Esophagus muscularis mucosa (tissue), 4 donors: ENCODE data around the gene KRT7. TPM values are rescaled to one million over a fixed set of nuclear protein-coding genes. Genes with fewer than 3 reads are reported as not detected.

Experiments used
- DNase-seq: peaks from one replicate; pipeline ENCODE4 v3.0.0-alpha.2; 2017; ENCODE audit errors: extremely low spot score
- H3K27ac ChIP-seq, 4 donors: fragments of 200-600 bp; sonication (generic); replicated peaks in 1 of 4; 1 replicate in 3 of 4; 2 replicates in 1 of 4; pipeline ENCODE4 v1.5.1; 2016 to 2019; ENCODE audit warnings: mild to moderate bottlenecking in 1 of 4
- H3K27me3 ChIP-seq, 4 donors: fragments of 200-600 bp; sonication (generic); one replicate each; pipeline versions ENCODE4 v1.5.1 to v1.6.0; 2016 to 2019
- H3K36me3 ChIP-seq, 4 donors: fragments of 200-600 bp; sonication (generic); one replicate each; pipeline ENCODE4 v1.5.1; 2016 to 2019
- H3K4me1 ChIP-seq, 4 donors: fragments of 200-600 bp; sonication (generic); one replicate each; pipeline ENCODE4 v1.5.1; 2016 to 2019
- H3K4me3 ChIP-seq, 4 donors: fragments of 200-600 bp; sonication (generic); 1 replicate in 2 of 4; 2 replicates in 2 of 4; pipeline ENCODE4 v1.5.1; 2016 to 2019; ENCODE audit warnings: mild to moderate bottlenecking in 4 of 4, moderate library complexity in 1 of 4
- H3K9me3 ChIP-seq, 4 donors: fragments of 200-600 bp; sonication (generic); 1 replicate in 3 of 4; 2 replicates in 1 of 4; pipeline ENCODE4 v1.5.1; 2016 to 2019
- EP300 ChIP-seq: sonication (generic); formaldehyde crosslinking; IDR thresholded peaks from one replicate; pipeline ENCODE4 v1.6.1; 2017; ENCODE audit warnings: antibody characterized with exemption
- POLR2A ChIP-seq: fragments of 450-650 bp; IDR thresholded peaks from one replicate; pipeline ENCODE4 v1.6.1; 2017; ENCODE audit warnings: antibody characterized with exemption, moderate library complexity, mild to moderate bottlenecking, low read depth
- POLR2AphosphoS5 ChIP-seq, 2 donors: sonication (generic); formaldehyde crosslinking; IDR thresholded peaks; one replicate each; pipeline ENCODE4 v1.6.1; 2017; ENCODE audit warnings: antibody characterized with exemption in 2 of 2
- WGBS: methylation state at CpG from one replicate; pipeline ENCODE4 v1.1.5; 2018; 5-methylcytosine and 5-hydroxymethylcytosine counted together
- intact Hi-C: fragments of 100-400 bp; cut with DNase I; formaldehyde crosslinking; loops from one replicate; pipeline ENCODE4 v1.15.1; 2023
- total RNA-seq, 4 donors: library from RNA; depleted of rRNA; stranded (reverse); fragments of >200 nt; gene quantifications; one replicate each; pipeline versions ENCODE4 v1.1.0 to v1.2.1, GENCODE V29; 2016
- TF ChIP-seq, protein P1 (sequence below), 3 experiments: fragments of 200-600 bp in 2 of 3; fragments of 450-650 bp in 1 of 3; sonication (generic) in 2 of 3; IDR thresholded peaks; one replicate each; pipeline ENCODE4 v1.5.1; 2017 to 2019; ENCODE audit warnings: antibody characterized with exemption in 3 of 3, mild to moderate bottlenecking in 2 of 3, moderate library complexity in 1 of 3

KRT7 gene
- total RNA-seq, 4 donors from 2014 or later = 0.83 to 8.4 (median 4.5) TPM

DNA sequence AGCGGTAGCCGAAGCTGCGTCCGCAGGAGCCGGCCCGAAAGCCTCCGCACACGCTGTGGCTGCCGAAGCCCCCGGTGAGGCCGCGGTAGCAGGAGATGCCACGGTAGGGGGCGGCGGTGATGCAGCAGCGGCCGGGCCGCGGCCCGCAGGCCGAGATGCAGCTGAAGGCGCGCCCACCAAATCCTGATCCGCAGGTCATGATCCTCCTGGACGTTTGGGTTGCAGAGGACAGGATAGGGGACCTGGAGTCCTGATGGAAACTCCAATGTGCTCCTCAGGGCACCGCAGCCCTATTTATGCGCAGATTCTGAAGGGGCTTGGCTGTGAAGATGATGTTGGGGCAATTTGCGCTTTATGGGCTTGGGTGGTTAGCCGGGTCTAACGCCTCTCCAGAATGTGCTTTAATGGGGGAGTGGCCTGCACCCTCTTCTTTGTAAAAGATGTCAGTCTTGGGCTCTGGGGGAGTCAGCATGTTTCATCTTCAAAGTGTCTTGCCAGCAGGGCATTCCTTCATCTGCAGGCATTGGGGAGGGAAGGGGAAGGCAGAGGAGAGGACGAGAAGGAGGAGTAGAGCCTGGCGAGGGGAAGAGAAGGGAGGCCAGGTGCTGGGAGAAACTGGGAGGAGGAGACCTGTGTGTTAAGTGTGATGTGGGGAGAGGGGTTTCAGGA, 58.4 kb downstream of the KRT7 start, which contains the start of gene KRT81:
Gene KRT81 (minus strand): TSS at position 268 of the 669 bp plus-strand sequence. CDS start 69 bp downstream, at position 199.
- Histone ChIP-seq H3K4me1 (no peaks in the 10 kb centered on the region), H3K27me3 (peaks cover 0 to 9% (median 0%) of the 10 kb centered on the region in 4 donors), H3K27ac (no peak within 1 kb of the TSS), H3K4me3 (no peak within 1 kb of the TSS), H3K36me3 (no peaks in the 10 kb centered on the region), H3K9me3 (no peaks in the 10 kb centered on the region)
- WGBS = 82% methylated on average over 4 of the region's 32 CpGs
- intact Hi-C loops = no loop called here
- no peak for DNase-seq
- TF ChIP-seq POLR2A (no peak), EP300 (no peak), POLR2AphosphoS5 (IDR thresholded peaks at IDR 0.05) (no peak)
- TF ChIP-seq, protein P1, sequence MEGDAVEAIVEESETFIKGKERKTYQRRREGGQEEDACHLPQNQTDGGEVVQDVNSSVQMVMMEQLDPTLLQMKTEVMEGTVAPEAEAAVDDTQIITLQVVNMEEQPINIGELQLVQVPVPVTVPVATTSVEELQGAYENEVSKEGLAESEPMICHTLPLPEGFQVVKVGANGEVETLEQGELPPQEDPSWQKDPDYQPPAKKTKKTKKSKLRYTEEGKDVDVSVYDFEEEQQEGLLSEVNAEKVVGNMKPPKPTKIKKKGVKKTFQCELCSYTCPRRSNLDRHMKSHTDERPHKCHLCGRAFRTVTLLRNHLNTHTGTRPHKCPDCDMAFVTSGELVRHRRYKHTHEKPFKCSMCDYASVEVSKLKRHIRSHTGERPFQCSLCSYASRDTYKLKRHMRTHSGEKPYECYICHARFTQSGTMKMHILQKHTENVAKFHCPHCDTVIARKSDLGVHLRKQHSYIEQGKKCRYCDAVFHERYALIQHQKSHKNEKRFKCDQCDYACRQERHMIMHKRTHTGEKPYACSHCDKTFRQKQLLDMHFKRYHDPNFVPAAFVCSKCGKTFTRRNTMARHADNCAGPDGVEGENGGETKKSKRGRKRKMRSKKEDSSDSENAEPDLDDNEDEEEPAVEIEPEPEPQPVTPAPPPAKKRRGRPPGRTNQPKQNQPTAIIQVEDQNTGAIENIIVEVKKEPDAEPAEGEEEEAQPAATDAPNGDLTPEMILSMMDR (IDR thresholded peaks at IDR 0.05) = no peak

DNA sequence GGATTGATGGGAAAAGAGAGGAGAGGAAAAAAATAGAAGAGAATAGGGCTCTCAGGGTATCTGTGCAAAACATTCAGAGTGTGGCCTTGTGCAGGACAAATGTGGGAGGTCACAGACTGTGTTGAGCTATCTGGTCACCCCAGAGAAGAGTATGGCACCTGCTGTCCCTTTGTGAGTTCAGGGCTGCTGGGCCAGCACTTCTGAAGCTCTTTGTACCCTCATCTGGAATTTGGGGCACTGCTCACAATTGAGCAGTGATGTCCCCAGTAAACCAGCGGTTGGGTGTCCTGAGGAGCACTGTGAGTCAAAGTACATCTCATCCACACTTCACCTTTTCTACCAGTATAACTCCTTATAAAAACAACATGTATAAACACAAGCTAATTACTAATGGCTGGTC, 60.9 kb downstream of the KRT7 start:
- TF ChIP-seq, protein P1 (IDR thresholded peaks at IDR 0.05) = no peak
- no peak for TF ChIP-seq POLR2AphosphoS5 (IDR thresholded peaks at IDR 0.05)
- TF ChIP-seq EP300 = no peak
- TF ChIP-seq POLR2A = no peak
- Histone ChIP-seq H3K4me3 (no peak overlapping the region), H3K27me3 (peaks cover 0 to 9% (median 0%) of the 10 kb centered on the region in 4 donors), H3K9me3 (no peaks in the 10 kb centered on the region), H3K36me3 (no peaks in the 10 kb centered on the region), H3K27ac (no peak overlapping the region), H3K4me1 (no peaks in the 10 kb centered on the region)
- 89% methylated on average over 1 of the region's 1 CpG for WGBS
- no peak for DNase-seq
- intact Hi-C loops = no loop called here

DNA sequence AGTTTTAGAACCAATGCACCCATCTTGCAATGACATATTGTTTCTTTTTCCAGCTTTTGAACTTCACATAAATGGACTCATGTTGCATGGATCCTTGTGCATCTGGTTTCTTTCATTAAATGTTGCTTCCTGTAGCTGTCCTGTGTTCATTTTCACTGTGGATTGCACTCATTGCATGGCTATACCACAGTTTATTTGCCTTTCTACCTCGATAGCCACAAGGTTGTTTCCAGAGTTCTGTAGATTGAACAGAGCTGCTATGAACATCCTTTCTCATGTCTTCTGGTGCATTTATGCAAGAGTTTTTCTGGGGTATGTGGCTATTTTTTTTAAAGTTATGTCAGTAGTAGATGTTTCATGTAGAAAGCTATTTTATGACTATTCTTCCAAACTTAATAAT, 61.8 kb downstream of the KRT7 start:
- no peak for DNase-seq
- Histone ChIP-seq H3K9me3 (no peaks in the 10 kb centered on the region), H3K36me3 (no peaks in the 10 kb centered on the region), H3K4me3 (no peak overlapping the region), H3K27me3 (peaks cover 0 to 9% (median 0%) of the 10 kb centered on the region in 4 donors), H3K4me1 (no peaks in the 10 kb centered on the region), H3K27ac (no peak overlapping the region)
- 16% methylated on average over 1 of the region's 1 CpG for WGBS
- TF ChIP-seq, protein P1 (IDR thresholded peaks at IDR 0.05) = no peak
- TF ChIP-seq POLR2A = no peak
- no peak for TF ChIP-seq EP300
- TF ChIP-seq POLR2AphosphoS5 (IDR thresholded peaks at IDR 0.05) = no peak
- intact Hi-C loops = no loop called here

DNA sequence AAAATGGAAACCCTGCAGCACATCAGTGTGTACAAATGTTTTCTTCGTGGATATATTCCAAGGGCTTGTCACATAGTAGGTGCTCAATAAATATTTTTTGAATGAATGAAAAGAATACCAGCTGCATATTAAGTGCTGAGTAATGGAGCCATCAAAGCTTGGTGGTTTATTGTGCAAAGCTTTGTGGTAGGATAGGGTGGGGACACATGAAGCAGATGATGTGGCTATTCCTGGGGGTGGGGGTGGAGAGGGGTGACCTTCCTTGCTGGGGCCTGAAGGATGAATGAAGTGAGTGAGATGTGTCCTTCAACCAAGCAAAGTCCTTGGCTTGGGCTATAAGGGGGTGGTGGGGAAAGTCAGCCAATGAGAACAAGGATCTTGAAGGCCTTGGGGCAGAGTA, 62.6 kb downstream of the KRT7 start:
- Histone ChIP-seq H3K27me3 (peaks cover 0 to 9% (median 0%) of the 10 kb centered on the region in 4 donors), H3K36me3 (no peaks in the 10 kb centered on the region), H3K9me3 (no peaks in the 10 kb centered on the region), H3K4me1 (no peaks in the 10 kb centered on the region), H3K27ac (no peak overlapping the region), H3K4me3 (no peak overlapping the region)
- WGBS = 93% methylated on average over 1 of the region's 1 CpG
- intact Hi-C loops = no loop called here
- DNase-seq = no peak
- TF ChIP-seq, protein P1 (IDR thresholded peaks at IDR 0.05) = no peak
- no peak for TF ChIP-seq EP300
- TF ChIP-seq POLR2AphosphoS5 (IDR thresholded peaks at IDR 0.05) = no peak
